ENCODE data around the gene WWTR1.

WWTR1 gene

DNA sequence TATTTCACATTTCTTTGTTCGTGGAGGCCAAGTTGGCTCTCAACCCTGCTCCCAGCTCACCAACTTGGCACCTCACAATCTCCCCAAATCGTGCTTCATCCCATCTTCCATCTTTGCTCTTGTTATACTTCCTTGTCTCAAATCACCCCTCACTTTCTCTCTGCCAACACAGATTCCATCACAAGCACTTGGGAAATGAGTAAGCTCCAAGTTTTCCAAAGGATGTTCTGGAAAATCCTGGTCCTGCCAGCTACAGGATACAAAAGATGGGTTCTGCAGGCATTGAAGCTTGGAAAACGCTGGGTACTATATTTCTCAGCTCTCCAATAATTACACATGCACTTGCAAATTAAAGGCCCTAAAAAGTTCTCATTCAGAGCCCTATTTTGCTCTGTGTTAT lies 187.4 kb downstream of the WWTR1 start:
- H3K27ac Mint-ChIP-seq, result peak overlapping the region; percentile 82 to 91 (median 91)
- no peak overlapping the region for H3K4me3 Mint-ChIP-seq
- no peaks in the 10 kb centered on the region for H3K36me3 Mint-ChIP-seq (ENCODE audit: low read depth)
- TF ChIP-seq, protein P1, sequence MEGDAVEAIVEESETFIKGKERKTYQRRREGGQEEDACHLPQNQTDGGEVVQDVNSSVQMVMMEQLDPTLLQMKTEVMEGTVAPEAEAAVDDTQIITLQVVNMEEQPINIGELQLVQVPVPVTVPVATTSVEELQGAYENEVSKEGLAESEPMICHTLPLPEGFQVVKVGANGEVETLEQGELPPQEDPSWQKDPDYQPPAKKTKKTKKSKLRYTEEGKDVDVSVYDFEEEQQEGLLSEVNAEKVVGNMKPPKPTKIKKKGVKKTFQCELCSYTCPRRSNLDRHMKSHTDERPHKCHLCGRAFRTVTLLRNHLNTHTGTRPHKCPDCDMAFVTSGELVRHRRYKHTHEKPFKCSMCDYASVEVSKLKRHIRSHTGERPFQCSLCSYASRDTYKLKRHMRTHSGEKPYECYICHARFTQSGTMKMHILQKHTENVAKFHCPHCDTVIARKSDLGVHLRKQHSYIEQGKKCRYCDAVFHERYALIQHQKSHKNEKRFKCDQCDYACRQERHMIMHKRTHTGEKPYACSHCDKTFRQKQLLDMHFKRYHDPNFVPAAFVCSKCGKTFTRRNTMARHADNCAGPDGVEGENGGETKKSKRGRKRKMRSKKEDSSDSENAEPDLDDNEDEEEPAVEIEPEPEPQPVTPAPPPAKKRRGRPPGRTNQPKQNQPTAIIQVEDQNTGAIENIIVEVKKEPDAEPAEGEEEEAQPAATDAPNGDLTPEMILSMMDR (IDR thresholded peaks at IDR 0.05; ENCODE audit: unreplicated experiment in 3 of 3), result no peak
- H3K27me3 Mint-ChIP-seq (ENCODE audit: low read depth), result no peaks in the 10 kb centered on the region
- no peaks in the 10 kb centered on the region for H3K9me3 Mint-ChIP-seq
- H3K4me1 Mint-ChIP-seq, result peaks cover 81% of the 10 kb centered on the region

DNA sequence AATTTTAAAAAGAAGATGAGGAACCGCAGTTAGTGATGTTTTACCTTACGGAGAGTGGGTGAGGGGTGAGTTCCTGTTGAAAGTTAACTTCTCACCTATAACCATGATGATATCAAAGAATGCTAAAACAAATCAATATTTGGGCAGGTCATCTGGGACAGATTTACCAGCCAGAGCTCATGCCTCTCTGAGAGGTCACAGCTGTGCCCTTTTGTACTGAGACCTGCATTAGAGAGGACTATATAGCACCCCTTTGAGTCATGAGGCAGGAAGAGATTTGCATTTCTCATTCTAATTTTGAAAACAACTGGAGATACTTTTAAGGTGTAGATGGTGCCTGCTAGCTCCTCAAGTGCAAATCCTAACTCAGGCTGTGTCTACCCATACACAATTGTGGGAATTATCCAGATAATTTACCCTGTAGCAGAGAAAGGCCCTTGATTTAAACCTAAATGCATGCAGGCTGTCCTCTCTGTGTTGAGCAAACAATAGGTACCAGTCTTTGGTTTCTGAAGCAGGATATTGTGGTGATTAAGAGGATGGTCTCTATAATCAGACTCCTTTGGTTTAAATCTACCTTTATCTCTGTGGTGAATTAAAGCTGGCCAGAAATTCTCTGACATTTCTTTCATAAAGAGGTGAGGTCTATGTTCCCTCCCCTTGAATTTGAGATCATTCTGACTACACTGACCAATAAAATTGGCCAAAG lies 189.2 kb downstream of the WWTR1 start:
- H3K27ac Mint-ChIP-seq, result peak overlapping the region in 2 of 3 experiments; percentile 44 to 60
- H3K27me3 Mint-ChIP-seq (ENCODE audit: low read depth), result no peaks in the 10 kb centered on the region
- H3K4me1 Mint-ChIP-seq, result peaks cover 66% of the 10 kb centered on the region
- TF ChIP-seq, protein P1 (IDR thresholded peaks at IDR 0.05; ENCODE audit: unreplicated experiment in 3 of 3), result no peak
- H3K36me3 Mint-ChIP-seq (ENCODE audit: low read depth), result no peaks in the 10 kb centered on the region
- H3K9me3 Mint-ChIP-seq, result no peaks in the 10 kb centered on the region
- H3K4me3 Mint-ChIP-seq, result no peak overlapping the region

Measured in nephron (organoid).